Sigmoid colon (tissue), 4 donors: ENCODE results near the gene KIF3B.

Experiments used
- POLR2A ChIP-seq, 2 donors: fragments of 450-650 bp; IDR thresholded peaks; one replicate each; pipeline ENCODE4 v1.6.1; 2016; ENCODE audit warnings: antibody characterized with exemption in 2 of 2, mild to moderate bottlenecking in 2 of 2, moderate library complexity in 2 of 2
- POLR2AphosphoS5 ChIP-seq, 4 donors: sonication (generic); formaldehyde crosslinking; IDR thresholded peaks; one replicate each; pipeline ENCODE4 v1.6.1; 2017; ENCODE audit warnings: antibody characterized with exemption in 4 of 4
- TF ChIP-seq, protein P1 (sequence below), 4 experiments: fragments of 450-650 bp in 3 of 4; fragments of 200-600 bp in 1 of 4; IDR thresholded peaks; one replicate each; pipeline ENCODE4 v1.5.1; 2016 to 2019; ENCODE audit warnings: antibody characterized with exemption in 4 of 4, mild to moderate bottlenecking in 3 of 4, moderate library complexity in 2 of 4

DNA sequence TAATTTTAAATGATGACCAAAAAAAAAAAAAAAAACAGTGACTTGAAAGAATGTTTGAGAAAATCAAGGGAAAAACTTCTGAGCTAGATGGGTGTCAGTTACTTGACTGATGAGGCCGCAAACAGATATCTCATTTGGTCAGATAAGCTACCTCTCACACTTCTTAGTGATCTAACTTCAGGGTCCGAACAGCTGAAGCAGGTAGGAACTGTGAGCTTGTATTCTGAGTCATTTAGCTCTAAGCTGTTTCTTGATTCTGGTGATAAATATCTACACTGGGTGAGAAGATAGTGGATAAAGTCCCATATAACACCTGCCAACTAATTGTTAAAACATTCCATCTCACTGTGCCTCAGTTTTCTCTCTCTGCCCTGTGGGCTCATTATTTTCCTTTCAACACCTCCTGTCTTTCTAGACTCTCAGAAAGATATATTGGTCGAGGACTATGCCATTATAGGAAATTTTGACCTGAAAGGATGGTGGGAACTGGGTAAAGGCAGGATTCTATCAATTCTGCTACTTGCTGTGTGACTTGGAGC, 7.7 kb downstream of the KIF3B start:
- no peak for TF ChIP-seq POLR2AphosphoS5 (IDR thresholded peaks at IDR 0.05)
- no peak for TF ChIP-seq POLR2A (IDR thresholded peaks at IDR 0.05)
- TF ChIP-seq, protein P1, sequence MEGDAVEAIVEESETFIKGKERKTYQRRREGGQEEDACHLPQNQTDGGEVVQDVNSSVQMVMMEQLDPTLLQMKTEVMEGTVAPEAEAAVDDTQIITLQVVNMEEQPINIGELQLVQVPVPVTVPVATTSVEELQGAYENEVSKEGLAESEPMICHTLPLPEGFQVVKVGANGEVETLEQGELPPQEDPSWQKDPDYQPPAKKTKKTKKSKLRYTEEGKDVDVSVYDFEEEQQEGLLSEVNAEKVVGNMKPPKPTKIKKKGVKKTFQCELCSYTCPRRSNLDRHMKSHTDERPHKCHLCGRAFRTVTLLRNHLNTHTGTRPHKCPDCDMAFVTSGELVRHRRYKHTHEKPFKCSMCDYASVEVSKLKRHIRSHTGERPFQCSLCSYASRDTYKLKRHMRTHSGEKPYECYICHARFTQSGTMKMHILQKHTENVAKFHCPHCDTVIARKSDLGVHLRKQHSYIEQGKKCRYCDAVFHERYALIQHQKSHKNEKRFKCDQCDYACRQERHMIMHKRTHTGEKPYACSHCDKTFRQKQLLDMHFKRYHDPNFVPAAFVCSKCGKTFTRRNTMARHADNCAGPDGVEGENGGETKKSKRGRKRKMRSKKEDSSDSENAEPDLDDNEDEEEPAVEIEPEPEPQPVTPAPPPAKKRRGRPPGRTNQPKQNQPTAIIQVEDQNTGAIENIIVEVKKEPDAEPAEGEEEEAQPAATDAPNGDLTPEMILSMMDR (IDR thresholded peaks at IDR 0.05): no peak
